H1 (cell line): ENCODE measurements around the gene ARID5B. TPM values are rescaled to one million over a fixed set of nuclear protein-coding genes. Genes with fewer than 3 reads are reported as not detected.

Source experiments
- CTCF ChIA-PET: fragments of 300-600 bp; sonication (Branson Sonifier 250); formaldehyde crosslinking; loops from one replicate; lab custom pipeline; 2021; ENCODE audit not compliant: partially characterized antibody; lab: Charles Lee
- POLR2A ChIA-PET: fragments of 300-600 bp; sonication (Branson Sonifier 250); formaldehyde crosslinking; loops from one replicate; lab custom pipeline; 2021; ENCODE audit warnings: inconsistent platforms; ENCODE audit not compliant: partially characterized antibody; lab: Charles Lee
- DNase-seq, 2 experiments: peaks; one replicate each; pipeline versions ENCODE4 v3.0.0 to v3.0.0-alpha.2; 2010 to 2022; ENCODE audit warnings: low spot score in 2 of 2, low read depth in 1 of 2, mixed read lengths in 1 of 2
- FAIRE-seq: peaks from 2 replicates; lab custom pipeline; 2011; peaks lifted over from hg19 to GRCh38; lab: Jason Lieb, UNC
- H2AFZ ChIP-seq: 2 replicates; pipeline ENCODE4 v1.8.1; 2012; ENCODE audit warnings: low read length, inconsistent platforms
- H2AK5ac ChIP-seq: 2 replicates; pipeline ENCODE4 v1.6.1; 2013; ENCODE audit warnings: low read depth, low read length
- H2BK120ac ChIP-seq: replicated peaks from 2 replicates; pipeline ENCODE3; 2013; ENCODE audit warnings: low read depth, low read length, inconsistent platforms
- H2BK12ac ChIP-seq: 2 replicates; pipeline ENCODE4 v1.6.1; 2013; ENCODE audit warnings: low read depth, low read length
- H2BK15ac ChIP-seq: 2 replicates; pipeline ENCODE4 v1.6.1; 2013; ENCODE audit warnings: low read length
- H2BK20ac ChIP-seq: 2 replicates; pipeline ENCODE4 v1.6.1; 2013; ENCODE audit warnings: low read length
- H2BK5ac ChIP-seq: 2 replicates; pipeline ENCODE4 v1.6.1; 2013; ENCODE audit warnings: low read depth, low read length
- H3K14ac ChIP-seq: 2 replicates; pipeline ENCODE4 v1.6.1; 2013; ENCODE audit warnings: inconsistent platforms; ENCODE audit not compliant: insufficient read length
- H3K18ac ChIP-seq: 2 replicates; pipeline ENCODE4 v1.6.1; 2013; ENCODE audit warnings: low read length; ENCODE audit errors: extremely low read depth
- H3K23ac ChIP-seq: 2 replicates; pipeline ENCODE4 v1.6.1; 2013; ENCODE audit warnings: inconsistent platforms; ENCODE audit not compliant: insufficient read length
- H3K23me2 ChIP-seq: 2 replicates; pipeline ENCODE4 v1.6.1; 2013; ENCODE audit warnings: low read depth, low read length
- H3K27ac ChIP-seq: 2 replicates; pipeline ENCODE4 v1.6.1; 2011; ENCODE audit warnings: low read depth, low read length, inconsistent platforms
- H3K27me3 ChIP-seq, 4 experiments: replicated peaks in 1 of 4; 1 replicate in 1 of 4; 2 replicates in 3 of 4; pipeline versions ENCODE4 v1.6.1 to v1.8.1; 2011 to 2013; ENCODE audit warnings: low read length in 3 of 4, mild to moderate bottlenecking in 3 of 4, inconsistent platforms in 2 of 4, mixed read lengths in 2 of 4, moderate library complexity in 1 of 4; ENCODE audit not compliant: control insufficient read depth in 3 of 4, insufficient read depth in 3 of 4; ENCODE audit errors: extremely low read depth in 1 of 4
- H3K36me3 ChIP-seq, 4 experiments: 2 replicates each; pipeline versions ENCODE4 v1.6.1 to v1.8.1; 2011 to 2013; ENCODE audit warnings: mild to moderate bottlenecking in 4 of 4, low read length in 3 of 4, moderate library complexity in 2 of 4, control low read depth in 1 of 4, inconsistent platforms in 1 of 4; ENCODE audit not compliant: insufficient read depth in 4 of 4, control insufficient read depth in 2 of 4
- H3K4ac ChIP-seq: replicated peaks from 2 replicates; pipeline ENCODE3; 2013; ENCODE audit warnings: low read length, low read depth, mixed read lengths, inconsistent platforms; ENCODE audit not compliant: insufficient read length
- H3K4me1 ChIP-seq, 4 experiments: replicated peaks in 1 of 4; 1 replicate in 1 of 4; 2 replicates in 3 of 4; pipeline versions ENCODE4 v1.6.1 to v1.8.1; 2011 to 2013; ENCODE audit warnings: low read length in 3 of 4, inconsistent platforms in 2 of 4, mixed read lengths in 1 of 4; ENCODE audit not compliant: insufficient read depth in 4 of 4, control insufficient read depth in 3 of 4
- H3K4me2 ChIP-seq, 2 experiments: 2 replicates each; pipeline versions ENCODE4 v1.6.1 to v1.8.1; 2011 to 2013; ENCODE audit warnings: low read depth in 2 of 2, low read length in 2 of 2, control low read depth in 1 of 2, inconsistent platforms in 1 of 2, mild to moderate bottlenecking in 1 of 2; ENCODE audit not compliant: insufficient read depth in 1 of 2
- H3K4me3 ChIP-seq, 4 experiments: fragments of 200-600, 300-600 bp in 1 of 4; sonication (generic), shearing (Covaris generic), sonication (Bioruptor Twin) in 1 of 4; 2 replicates each; pipeline versions ENCODE4 v1.5.1 to v1.8.1; 2011 to 2016; ENCODE audit warnings: low read length in 4 of 4, low read depth in 3 of 4, control low read depth in 2 of 4, inconsistent platforms in 2 of 4, mild to moderate bottlenecking in 2 of 4, mixed read lengths in 1 of 4, moderate library complexity in 1 of 4; ENCODE audit not compliant: insufficient read depth in 2 of 4; ENCODE audit errors: extremely low read depth in 1 of 4
- H3K56ac ChIP-seq: replicated peaks from 2 replicates; pipeline ENCODE3; 2013; ENCODE audit warnings: low read depth, mild to moderate bottlenecking, mixed read lengths, low read length, inconsistent platforms; ENCODE audit not compliant: insufficient read length
- H3K79me1 ChIP-seq: 2 replicates; pipeline ENCODE4 v1.6.1; 2013; ENCODE audit warnings: low read depth, low read length, control low read depth
- H3K79me2 ChIP-seq, 2 experiments: 2 replicates each; pipeline versions ENCODE4 v1.6.1 to v1.8.1; 2012 to 2013; ENCODE audit warnings: low read length in 2 of 2, mild to moderate bottlenecking in 2 of 2, inconsistent platforms in 1 of 2; ENCODE audit not compliant: insufficient read depth in 2 of 2, control insufficient read depth in 1 of 2
- H3K9ac ChIP-seq, 4 experiments: replicated peaks in 1 of 4; 1 replicate in 1 of 4; 2 replicates in 3 of 4; pipeline versions ENCODE4 v1.6.1 to v1.8.1; 2011 to 2013; ENCODE audit warnings: low read depth in 3 of 4, low read length in 3 of 4, control low read depth in 2 of 4, mild to moderate bottlenecking in 2 of 4, moderate library complexity in 2 of 4, inconsistent platforms in 1 of 4; ENCODE audit errors: extremely low read depth in 1 of 4
- H3K9me3 ChIP-seq, 2 experiments: 2 replicates each; pipeline versions ENCODE4 v1.6.1 to v1.8.1; 2012 to 2013; ENCODE audit warnings: mild to moderate bottlenecking in 2 of 2, moderate library complexity in 2 of 2, control low read depth in 1 of 2, inconsistent platforms in 1 of 2, low read depth in 1 of 2, low read length in 1 of 2, mixed read lengths in 1 of 2; ENCODE audit not compliant: insufficient read depth in 2 of 2
- H4K20me1 ChIP-seq, 2 experiments: replicated peaks in 1 of 2; 2 replicates each; pipeline versions ENCODE3 to v1.8.1; 2011 to 2013; ENCODE audit warnings: inconsistent platforms in 2 of 2, low read length in 2 of 2, mild to moderate bottlenecking in 1 of 2; ENCODE audit not compliant: insufficient read depth in 2 of 2, control insufficient read depth in 1 of 2
- H4K5ac ChIP-seq: 2 replicates; pipeline ENCODE4 v1.6.1; 2013; ENCODE audit warnings: low read length, low read depth, mixed read lengths, inconsistent platforms; ENCODE audit not compliant: insufficient read length
- H4K8ac ChIP-seq: 2 replicates; pipeline ENCODE4 v1.8.0; 2013; ENCODE audit warnings: mild to moderate bottlenecking, moderate library complexity, low read length, inconsistent platforms; ENCODE audit not compliant: insufficient read depth; ENCODE audit errors: extremely low read depth
- H4K91ac ChIP-seq: replicated peaks from 2 replicates; pipeline ENCODE3; 2013; ENCODE audit warnings: low read length, mixed read lengths, inconsistent platforms; ENCODE audit not compliant: insufficient read length
- BRCA1 ChIP-seq: IDR thresholded peaks from 2 replicates; pipeline ENCODE4 v1.6.1; 2012; ENCODE audit warnings: low read depth, low read length, improper control_type of control experiment
- CREB1 ChIP-seq: IDR thresholded peaks from 2 replicates; pipeline ENCODE4 v1.6.1; 2012; ENCODE audit warnings: inconsistent platforms
- E2F6 ChIP-seq: IDR thresholded peaks from 2 replicates; pipeline ENCODE4 v1.6.1; 2012; ENCODE audit warnings: inconsistent platforms
- FOSL1 ChIP-seq: IDR thresholded peaks from 2 replicates; pipeline ENCODE4 v1.6.1; 2011; ENCODE audit warnings: mild to moderate bottlenecking, low read depth, low read length, moderate library complexity; ENCODE audit not compliant: insufficient read depth
- GABPA ChIP-seq: IDR thresholded peaks from 2 replicates; pipeline ENCODE4 v1.6.1; 2011; ENCODE audit warnings: mild to moderate bottlenecking, low read length, moderate library complexity, borderline replicate concordance; ENCODE audit not compliant: insufficient read depth
- HDAC2 ChIP-seq, 2 experiments: fragments of 300-600 bp in 1 of 2; sonication (generic) in 1 of 2; IDR thresholded peaks; 2 replicates each; pipeline ENCODE4 v1.6.1; 2011 to 2012; ENCODE audit warnings: low read depth in 2 of 2, low read length in 2 of 2, mild to moderate bottlenecking in 2 of 2, moderate library complexity in 2 of 2, borderline replicate concordance in 1 of 2, inconsistent platforms in 1 of 2
- KDM4A ChIP-seq: IDR thresholded peaks from one replicate; pipeline ENCODE4 v1.7.1; 2012; ENCODE audit warnings: low read depth, mild to moderate bottlenecking, moderate library complexity, low read length, inconsistent platforms; ENCODE audit not compliant: severe bottlenecking
- KDM5A ChIP-seq: fragments of 200-600 bp; IDR thresholded peaks from 2 replicates; pipeline ENCODE4 v1.7.1; 2012; ENCODE audit warnings: mild to moderate bottlenecking, low read length, inconsistent platforms, mixed read lengths
- POU5F1 ChIP-seq: IDR thresholded peaks from 2 replicates; pipeline ENCODE4 v1.6.1; 2011; ENCODE audit warnings: low read depth, mild to moderate bottlenecking, low read length, moderate library complexity
- SAP30 ChIP-seq: fragments of 300-600 bp; sonication (generic); IDR thresholded peaks from 2 replicates; pipeline ENCODE4 v1.7.1; 2012; ENCODE audit warnings: low read length, moderate library complexity, mild to moderate bottlenecking, inconsistent platforms; ENCODE audit not compliant: insufficient read depth, insufficient replicate concordance
- SP1 ChIP-seq: IDR thresholded peaks from 2 replicates; pipeline ENCODE4 v1.6.1; 2011; ENCODE audit warnings: low read depth, low read length
- SP2 ChIP-seq: IDR thresholded peaks from 2 replicates; pipeline ENCODE4 v1.6.1; 2012; ENCODE audit warnings: mild to moderate bottlenecking, low read length, inconsistent platforms
- SRF ChIP-seq: IDR thresholded peaks from 2 replicates; pipeline ENCODE4 v1.6.1; 2011; ENCODE audit warnings: mild to moderate bottlenecking, low read depth, low read length, moderate library complexity
- TBP ChIP-seq: IDR thresholded peaks from 2 replicates; pipeline ENCODE4 v1.6.1; 2011; ENCODE audit warnings: low read depth, low read length, improper control_type of control experiment
- WGBS, 2 experiments: shearing (Covaris generic) in 1 of 2; methylation state at CpG; one replicate each; pipeline versions ENCODE4 v1.1.6 to v1.1.7; 2013 to 2015; ENCODE audit warnings: low lambda C conversion rate in 2 of 2, mixed read lengths in 2 of 2, inconsistent platforms in 1 of 2, low coverage in 1 of 2, missing lambda C conversion rate in 1 of 2; ENCODE audit not compliant: insufficient replicate concordance in 2 of 2, insufficient coverage in 1 of 2, insufficient read length in 1 of 2; ENCODE audit errors: extremely low coverage in 1 of 2, missing lambda C conversion rate in 1 of 2; 5-methylcytosine and 5-hydroxymethylcytosine counted together
- polyA plus RNA-seq, 7 experiments: library from polyadenylated mRNA; depleted of rRNA in 3 of 7; stranded (reverse) in 5 of 7; unstranded in 2 of 7; fragments of >200 nt in 5 of 7; fragments of 200-250 nt in 2 of 7; gene quantifications; 1 replicate in 5 of 7; 2 replicates in 1 of 7; 4 replicates in 1 of 7; pipeline versions ENCODE4 v1.2.1 to v1.2.3, GENCODE V29; 2011 to 2013; ENCODE audit warnings: missing spikeins in 2 of 7, mixed read lengths in 2 of 7
- total RNA-seq: library from RNA; stranded (reverse); fragmentation: NEBNext Ultra II Directional; extraction: Animal tissue kit (Norgen Biotek cat#: 25700); gene quantifications from 2 replicates; pipeline ENCODE4 v1.2.1, GENCODE V29; 2021

The ARID5B gene
- total and polyA plus RNA-seq, 2 of the 8 experiments (the other 6 are each of a cell fraction or from before 2014, with no cell fraction given): 0.21 to 1.1 TPM

GRCh38 chr10:62021128-62021665 lies 119.7 kb downstream of the ARID5B start:
- Histone ChIP-seq H2BK120ac (no peak overlapping the region), H3K36me3 (no peaks in the 10 kb centered on the region), H3K4me3 (no peak overlapping the region), H3K79me1 (no peaks in the 10 kb centered on the region), H3K9ac (no peak overlapping the region), H2BK15ac (no peak overlapping the region), H3K27me3 (no peaks in the 10 kb centered on the region), H2AK5ac (no peak overlapping the region), H3K27ac (no peak overlapping the region), H3K4ac (no peak overlapping the region), H4K8ac (no peak overlapping the region), H3K4me2 (no peak overlapping the region), H4K20me1 (no peaks in the 10 kb centered on the region), H3K79me2 (no peaks in the 10 kb centered on the region), H2BK12ac (no peak overlapping the region), H2AFZ (no peak overlapping the region), H4K5ac (no peak overlapping the region), H3K56ac (no peak overlapping the region), H3K14ac (no peak overlapping the region), H2BK20ac (no peak overlapping the region), H3K23ac (no peak overlapping the region), H2BK5ac (no peak overlapping the region), H4K91ac (no peak overlapping the region), H3K9me3 (no peaks in the 10 kb centered on the region), H3K18ac (no peak overlapping the region), H3K23me2 (no peaks in the 10 kb centered on the region), H3K4me1 (peaks cover 0 to 6% (median 4%) of the 10 kb centered on the region in 4 experiments; a peak in 4 of 7 replicates)
- no peak for FAIRE-seq
- WGBS, 2 experiments: 88% methylated on average over 2 of the region's 2 CpGs; no CpG with 5 or more reads in 1 of the 2 experiments
- no peak for DNase-seq
- ChIA-PET POLR2A (no interaction called here), CTCF (interaction anchor here (1.2 to 1.3 kb wide), 5 partner anchors 8 to 224 kb away, joined by 3 to 8 read pairs (median 3); no protein-coding TSS in a partner anchor)
- TF ChIP-seq GABPA (no peak), SP1 (no peak), POU5F1 (no peak), KDM5A (no peak), SRF (no peak), FOSL1 (no peak), SAP30 (no peak), KDM4A (no peak), BRCA1 (no peak), CREB1 (no peak), TBP (no peak), HDAC2 (IDR thresholded peaks at IDR 0.05; ENCODE audit: borderline replicate concordance in 1 of 2, low read depth in 2 of 2, low read length in 2 of 2) (no peak), SP2 (no peak), E2F6 (no peak)
